ENCODE results near the gene LPCAT3. TPM values are rescaled to one million over a fixed set of nuclear protein-coding genes. Genes with fewer than 3 reads are reported as not detected.

LPCAT3 gene
- total and polyA plus RNA-seq, 2 of the 4 experiments (the other 2 are of a cell fraction): 7.0 to 18.6 TPM

- CTCF ChIA-PET: interaction anchor here (2.1 kb wide), 1 partner anchor 100 kb away, joined by 4 read pairs; the partner anchor contains the start of genes C12orf57 and RNU7-1
- WGBS, 2 experiments (ENCODE audit: extremely low coverage in 2 of 2, insufficient read length in 1 of 2): no CpG with 5 or more reads among the region's 6 CpGs
These were observed 24.6 kb upstream of the LPCAT3 start for GRCh38 chr12:7042842-7043241.

More at GRCh38 chr12:7042842-7043241, 24.6 kb upstream of the LPCAT3 start:
- Histone ChIP-seq H3K4me2 (ENCODE audit: low read depth, low read length) (no peak overlapping the region), H3K36me3 (ENCODE audit: control insufficient read depth, insufficient read depth, low read length) (no peaks in the 10 kb centered on the region), H3K79me1 (ENCODE audit: low read depth in 1 of 2, low read length in 2 of 2) (no peaks in the 10 kb centered on the region), H3K9me1 (ENCODE audit: insufficient read depth, low read length) (no peaks in the 10 kb centered on the region; the same call in 1 of the 2 replicates), H2BK120ac (ENCODE audit: low read depth, low read length) (no peak overlapping the region), H2BK5ac (ENCODE audit: low read depth, low read length, poor library complexity, severe bottlenecking) (no peak overlapping the region), H3K9ac (ENCODE audit: low read depth, low read length) (no peak overlapping the region), H3K4me1 (ENCODE audit: control insufficient read depth, insufficient read depth, low read length) (peaks cover 2% of the 10 kb centered on the region; the same call in 1 of the 2 replicates), H2AK9ac (replicated peaks; ENCODE audit: low read depth, low read length, poor library complexity) (no peak overlapping the region), H2AFZ (replicated peaks; ENCODE audit: low read length, poor library complexity) (no peak overlapping the region), H3K18ac (ENCODE audit: low read depth, low read length) (no peak overlapping the region), H3K56ac (ENCODE audit: extremely low read depth, insufficient read depth, low read length) (no peak overlapping the region), H3K27me3 (ENCODE audit: control insufficient read depth, insufficient read depth, low read length) (peaks cover 14% of the 10 kb centered on the region), H3K9me3 (ENCODE audit: control insufficient read depth, insufficient read depth, low read length) (no peaks in the 10 kb centered on the region), H3K4ac (ENCODE audit: low read depth, low read length) (no peak overlapping the region), H4K20me1 (ENCODE audit: insufficient read depth, low read length) (no peaks in the 10 kb centered on the region), H3K27ac (ENCODE audit: insufficient read depth, low read length) (no peak overlapping the region), H2BK20ac (ENCODE audit: low read depth, low read length) (no peak overlapping the region), H4K8ac (ENCODE audit: low read depth in 2 of 2, low read length in 2 of 2) (no peak overlapping the region), H4K91ac (ENCODE audit: insufficient read depth, low read depth, low read length) (no peak overlapping the region), H3K14ac (replicated peaks; ENCODE audit: low read depth, low read length) (no peak overlapping the region), H2AK5ac (ENCODE audit: low read depth, low read length) (no peak overlapping the region), H3K23ac (ENCODE audit: low read depth, low read length) (no peak overlapping the region), H4K5ac (ENCODE audit: low read depth, low read length) (no peak overlapping the region), H2BK15ac (ENCODE audit: low read depth, low read length) (no peak overlapping the region), H3K4me3 (ENCODE audit: insufficient read depth, low read depth, low read length) (no peak overlapping the region)
- BruUV-seq (replicated peaks): no TSS peak
- POLR2A ChIA-PET (ENCODE audit: unreplicated experiment): no interaction called here
- DNase-seq: peak; percentile 29
- peak; percentile 80 for ATAC-seq (ENCODE audit: low read depth)
- no peak for TF ChIP-seq MAFK (IDR thresholded peaks at IDR 0.05; ENCODE audit: low read depth, low read length)
- TF ChIP-seq RAD21 (IDR thresholded peaks at IDR 0.05; ENCODE audit: low read length): peak; percentile 49
- TF ChIP-seq, protein P1, sequence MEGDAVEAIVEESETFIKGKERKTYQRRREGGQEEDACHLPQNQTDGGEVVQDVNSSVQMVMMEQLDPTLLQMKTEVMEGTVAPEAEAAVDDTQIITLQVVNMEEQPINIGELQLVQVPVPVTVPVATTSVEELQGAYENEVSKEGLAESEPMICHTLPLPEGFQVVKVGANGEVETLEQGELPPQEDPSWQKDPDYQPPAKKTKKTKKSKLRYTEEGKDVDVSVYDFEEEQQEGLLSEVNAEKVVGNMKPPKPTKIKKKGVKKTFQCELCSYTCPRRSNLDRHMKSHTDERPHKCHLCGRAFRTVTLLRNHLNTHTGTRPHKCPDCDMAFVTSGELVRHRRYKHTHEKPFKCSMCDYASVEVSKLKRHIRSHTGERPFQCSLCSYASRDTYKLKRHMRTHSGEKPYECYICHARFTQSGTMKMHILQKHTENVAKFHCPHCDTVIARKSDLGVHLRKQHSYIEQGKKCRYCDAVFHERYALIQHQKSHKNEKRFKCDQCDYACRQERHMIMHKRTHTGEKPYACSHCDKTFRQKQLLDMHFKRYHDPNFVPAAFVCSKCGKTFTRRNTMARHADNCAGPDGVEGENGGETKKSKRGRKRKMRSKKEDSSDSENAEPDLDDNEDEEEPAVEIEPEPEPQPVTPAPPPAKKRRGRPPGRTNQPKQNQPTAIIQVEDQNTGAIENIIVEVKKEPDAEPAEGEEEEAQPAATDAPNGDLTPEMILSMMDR (conservative IDR thresholded peaks at IDR 0.05; ENCODE audit: low read depth, low read length): peak; percentile 38
- dilution Hi-C loops (cut with HindIII; ENCODE audit: low sequenced_read_pairs, unreplicated experiment): no loop called here
- in situ Hi-C loops (cut with MboI; ENCODE audit: low sequenced_read_pairs): no loop called here
- intact Hi-C loops (cut with micrococcal nuclease): no loop called here

Data from IMR-90 (cell line).